Retinal pigment epithelial cell (primary cell): ENCODE results near the gene CEP135.
"Not testable (repeated sequence)": the region's sequence is repeated elsewhere in the genome, so short reads cannot be mapped to it uniquely, and the experiment has no call there.

Experiments
- DNase-seq: peaks from one replicate; pipeline ENCODE4 v3.0.0-alpha.2; 2010; ENCODE audit warnings: low read depth
- H3K4me3 ChIP-seq: 2 replicates; pipeline ENCODE4 v1.5.1; 2011; ENCODE audit warnings: mild to moderate bottlenecking, low read length, control low read depth, moderate library complexity
- TF ChIP-seq, protein P1 (sequence below): conservative IDR thresholded peaks from 2 replicates; pipeline ENCODE4 v1.5.1; 2011; ENCODE audit warnings: low read depth, low read length, control low read depth, inconsistent platforms

CEP135 gene

DNA sequence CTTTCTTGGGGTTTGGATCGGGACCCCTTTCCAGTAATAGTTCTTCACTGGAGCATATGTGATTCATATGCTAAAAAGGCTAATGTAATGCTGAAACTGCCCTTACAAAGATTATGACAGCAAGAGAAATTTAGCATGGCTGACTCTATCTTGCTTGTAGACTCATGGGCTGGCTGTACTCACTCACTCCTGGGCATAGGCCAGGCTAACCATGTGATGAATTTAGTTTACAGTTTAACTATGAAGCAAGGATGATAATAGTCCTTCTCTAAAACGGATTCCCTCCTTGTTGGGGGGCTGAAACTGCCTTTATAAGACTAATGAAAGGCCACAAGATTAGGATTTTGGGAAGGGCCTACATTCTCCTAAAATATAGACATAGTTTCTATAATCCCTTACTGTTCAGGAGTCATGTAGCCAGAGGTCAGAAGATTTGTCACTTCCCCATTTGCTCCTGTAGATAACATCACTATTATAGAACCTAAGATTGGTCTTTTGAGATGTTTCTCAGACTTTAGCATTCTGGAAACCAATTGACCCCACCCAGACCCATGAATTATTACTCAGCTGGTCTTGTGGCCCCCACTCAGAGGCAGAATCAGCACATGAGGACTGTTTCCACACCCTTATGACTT lies 20.8 kb upstream of the CEP135 start:
- no peak overlapping the region for H3K4me3 ChIP-seq
- DNase-seq = no peak
- TF ChIP-seq, protein P1, sequence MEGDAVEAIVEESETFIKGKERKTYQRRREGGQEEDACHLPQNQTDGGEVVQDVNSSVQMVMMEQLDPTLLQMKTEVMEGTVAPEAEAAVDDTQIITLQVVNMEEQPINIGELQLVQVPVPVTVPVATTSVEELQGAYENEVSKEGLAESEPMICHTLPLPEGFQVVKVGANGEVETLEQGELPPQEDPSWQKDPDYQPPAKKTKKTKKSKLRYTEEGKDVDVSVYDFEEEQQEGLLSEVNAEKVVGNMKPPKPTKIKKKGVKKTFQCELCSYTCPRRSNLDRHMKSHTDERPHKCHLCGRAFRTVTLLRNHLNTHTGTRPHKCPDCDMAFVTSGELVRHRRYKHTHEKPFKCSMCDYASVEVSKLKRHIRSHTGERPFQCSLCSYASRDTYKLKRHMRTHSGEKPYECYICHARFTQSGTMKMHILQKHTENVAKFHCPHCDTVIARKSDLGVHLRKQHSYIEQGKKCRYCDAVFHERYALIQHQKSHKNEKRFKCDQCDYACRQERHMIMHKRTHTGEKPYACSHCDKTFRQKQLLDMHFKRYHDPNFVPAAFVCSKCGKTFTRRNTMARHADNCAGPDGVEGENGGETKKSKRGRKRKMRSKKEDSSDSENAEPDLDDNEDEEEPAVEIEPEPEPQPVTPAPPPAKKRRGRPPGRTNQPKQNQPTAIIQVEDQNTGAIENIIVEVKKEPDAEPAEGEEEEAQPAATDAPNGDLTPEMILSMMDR = no peak

DNA sequence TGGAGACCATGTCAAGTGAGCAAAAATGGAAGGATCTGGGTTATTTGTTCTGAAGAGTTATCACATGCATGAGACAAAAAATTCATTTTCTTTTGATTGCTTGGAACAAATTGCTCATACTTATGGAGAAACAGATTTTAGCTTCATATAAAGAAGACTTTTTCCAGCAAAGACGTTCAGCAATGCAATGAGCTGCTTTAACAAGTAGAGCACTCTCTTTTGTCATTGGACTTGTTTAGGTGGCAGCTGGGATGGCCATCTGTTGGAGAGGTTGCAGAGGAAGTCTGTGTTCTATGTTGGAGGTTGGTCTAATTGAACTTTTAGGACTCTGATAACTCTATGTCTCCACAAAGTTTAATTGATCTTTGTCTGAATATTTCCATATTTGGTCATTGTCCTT lies 19.9 kb upstream of the CEP135 start:
- H3K4me3 ChIP-seq = no peak overlapping the region
- TF ChIP-seq, protein P1 = no peak

GRCh38 chr4:55931043-55931442 lies 17.7 kb upstream of the CEP135 start:
- DNase-seq = no peak
- TF ChIP-seq, protein P1 = no peak
- H3K4me3 ChIP-seq = no peak overlapping the region

More for the DNA sequence above, 19.9 kb upstream of the CEP135 start:
- no peak for DNase-seq

GRCh38 chr4:55931833-55932232 lies 16.9 kb upstream of the CEP135 start:
- no peak overlapping the region for H3K4me3 ChIP-seq
- no peak for DNase-seq
- TF ChIP-seq, protein P1 = no peak

GRCh38 chr4:55932511-55932910 lies 16.2 kb upstream of the CEP135 start:
- no peak overlapping the region for H3K4me3 ChIP-seq
- no peak for DNase-seq
- TF ChIP-seq, protein P1 = no peak

DNA sequence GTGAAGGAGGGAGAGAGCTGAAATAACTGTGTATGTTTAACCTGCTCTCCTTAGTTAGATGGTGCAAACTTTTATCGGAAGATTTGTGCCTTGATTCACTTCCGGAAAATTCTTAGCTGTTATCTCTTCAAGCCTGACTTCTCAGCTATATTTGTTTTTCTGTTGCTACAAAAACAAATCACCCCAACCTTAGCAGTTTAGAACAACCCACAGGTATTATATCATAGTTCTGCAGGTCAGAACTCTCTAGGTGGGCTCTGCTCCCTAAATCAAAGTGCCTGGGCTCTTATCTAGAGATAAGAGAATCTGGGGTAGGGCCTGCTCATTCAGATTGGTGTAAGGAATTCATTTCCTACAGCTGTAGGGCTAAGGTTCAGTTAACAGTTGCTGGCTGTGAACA lies 15.1 kb upstream of the CEP135 start:
- DNase-seq = no peak
- no peak overlapping the region for H3K4me3 ChIP-seq
- TF ChIP-seq, protein P1 = no peak

DNA sequence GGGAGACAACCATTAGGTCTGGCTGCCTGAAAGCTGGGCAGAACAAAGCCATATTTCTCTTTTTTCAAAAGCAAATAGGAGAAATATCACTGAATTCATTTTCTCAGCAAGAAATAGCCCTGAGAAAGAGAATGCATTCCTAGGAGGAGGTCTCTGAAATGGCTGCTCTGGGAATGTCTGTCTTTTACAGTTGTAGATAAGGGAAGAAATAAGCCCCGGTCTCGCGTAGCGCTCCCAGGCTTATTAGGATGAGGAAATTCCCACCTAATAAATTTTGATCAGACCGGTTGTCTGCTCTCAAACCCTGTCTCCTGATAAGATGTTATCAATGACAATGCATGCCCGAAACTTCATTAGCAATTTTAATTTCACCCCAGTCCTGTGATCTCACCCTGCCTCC lies 12.8 kb upstream of the CEP135 start:
- not testable (repeated sequence) for DNase-seq, H3K4me3 ChIP-seq
